Activated effector memory CD4-positive, alpha-beta T cell treated with Interleukin-2 at 50 U/mL for 16 hours (primary cell): ENCODE measurements around the gene SPACA4.
"Not testable (repeated sequence)": the region's sequence is repeated elsewhere in the genome, so short reads cannot be mapped to it uniquely, and the experiment has no call there.

Experiments
- DNase-seq: peaks from one replicate; pipeline ENCODE4 v3.0.0-alpha.2; 2020

SPACA4 gene, protein sequence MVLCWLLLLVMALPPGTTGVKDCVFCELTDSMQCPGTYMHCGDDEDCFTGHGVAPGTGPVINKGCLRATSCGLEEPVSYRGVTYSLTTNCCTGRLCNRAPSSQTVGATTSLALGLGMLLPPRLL

DNA sequence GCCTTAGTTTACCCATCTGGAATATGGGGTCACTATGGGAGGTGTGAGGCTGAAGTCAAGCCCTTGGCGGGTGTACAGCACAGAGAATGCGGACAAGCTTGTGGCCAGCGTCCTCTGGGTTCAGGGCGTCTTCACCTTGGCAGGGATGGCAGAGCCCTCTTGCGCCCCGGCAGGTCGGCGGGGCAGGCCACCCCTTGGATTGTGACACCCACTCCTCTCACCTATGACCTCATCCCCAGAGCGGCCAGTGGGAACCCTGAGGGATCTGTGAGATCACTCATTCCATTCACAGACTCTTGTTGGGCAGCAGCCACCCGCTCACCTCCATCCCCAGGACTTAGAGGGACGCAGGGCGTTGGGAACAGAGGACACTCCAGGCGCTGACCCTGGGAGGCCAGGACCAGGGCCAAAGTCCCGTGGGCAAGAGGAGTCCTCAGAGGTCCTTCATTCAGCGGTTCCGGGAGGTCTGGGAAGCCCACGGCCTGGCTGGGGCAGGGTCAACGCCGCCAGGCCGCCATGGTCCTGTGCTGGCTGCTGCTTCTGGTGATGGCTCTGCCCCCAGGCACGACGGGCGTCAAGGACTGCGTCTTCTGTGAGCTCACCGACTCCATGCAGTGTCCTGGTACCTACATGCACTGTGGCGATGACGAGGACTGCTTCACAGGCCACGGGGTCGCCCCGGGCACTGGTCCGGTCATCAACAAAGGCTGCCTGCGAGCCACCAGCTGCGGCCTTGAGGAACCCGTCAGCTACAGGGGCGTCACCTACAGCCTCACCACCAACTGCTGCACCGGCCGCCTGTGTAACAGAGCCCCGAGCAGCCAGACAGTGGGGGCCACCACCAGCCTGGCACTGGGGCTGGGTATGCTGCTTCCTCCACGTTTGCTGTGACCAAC, at the start of gene SPACA4:
Gene SPACA4 (plus strand): TSS at position 280 of the 896 bp plus-strand sequence. CDS start 237 bp downstream, at position 517.
- no peak for DNase-seq

DNA sequence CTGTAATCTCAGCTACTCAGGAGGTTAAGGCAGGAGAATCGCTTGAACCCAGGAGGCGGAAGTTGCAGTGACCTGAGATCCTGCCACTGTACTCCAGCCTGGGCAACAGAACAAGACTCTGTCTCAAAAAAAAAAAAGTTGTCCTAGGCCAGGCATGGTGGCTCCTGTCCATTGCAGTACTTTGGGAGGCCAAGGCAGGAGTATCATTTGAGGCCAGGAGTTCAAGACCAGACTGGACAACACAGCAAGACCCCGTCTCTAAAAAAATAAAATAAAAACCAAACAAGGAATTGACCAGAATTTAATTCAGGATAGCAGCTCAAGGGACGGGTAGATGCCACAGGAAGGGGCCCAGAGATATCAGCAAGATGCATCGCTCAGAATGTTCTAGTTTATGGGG, 49.7 kb upstream of the SPACA4 start:
- DNase-seq, result no peak

DNA sequence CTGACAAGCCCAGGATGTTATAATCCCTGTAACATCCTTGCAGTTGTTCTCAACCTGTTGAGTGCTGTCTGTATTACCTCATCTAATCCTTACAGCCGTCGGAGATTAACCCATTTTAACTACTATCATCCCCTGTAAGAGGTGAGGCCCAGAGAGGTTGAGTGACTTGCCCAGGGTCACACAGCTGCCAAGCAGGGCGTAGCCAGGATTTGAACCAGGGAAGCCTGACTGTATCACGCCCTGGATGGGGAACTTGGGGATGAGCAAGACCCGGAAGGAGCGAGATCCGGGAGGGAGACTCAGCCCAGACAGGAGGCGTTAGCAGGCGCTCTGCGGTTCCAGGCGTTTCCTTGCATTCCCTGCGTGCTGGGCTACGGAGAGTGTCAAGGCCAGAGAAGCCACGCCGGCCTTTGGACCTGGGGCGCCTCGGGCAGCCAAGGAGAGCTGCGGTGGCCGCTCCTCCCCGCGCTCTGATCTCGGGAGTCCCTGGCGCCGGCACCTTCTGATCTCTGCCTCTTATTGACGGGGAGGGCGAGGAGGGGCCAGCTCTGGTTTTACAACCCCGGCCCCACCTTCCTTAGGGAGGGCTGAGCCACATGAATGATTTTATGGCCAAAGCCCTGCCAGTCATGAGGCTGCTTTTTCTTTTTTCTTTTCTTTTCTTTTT, 48.4 kb upstream of the SPACA4 start:
- DNase-seq, result no peak

DNA sequence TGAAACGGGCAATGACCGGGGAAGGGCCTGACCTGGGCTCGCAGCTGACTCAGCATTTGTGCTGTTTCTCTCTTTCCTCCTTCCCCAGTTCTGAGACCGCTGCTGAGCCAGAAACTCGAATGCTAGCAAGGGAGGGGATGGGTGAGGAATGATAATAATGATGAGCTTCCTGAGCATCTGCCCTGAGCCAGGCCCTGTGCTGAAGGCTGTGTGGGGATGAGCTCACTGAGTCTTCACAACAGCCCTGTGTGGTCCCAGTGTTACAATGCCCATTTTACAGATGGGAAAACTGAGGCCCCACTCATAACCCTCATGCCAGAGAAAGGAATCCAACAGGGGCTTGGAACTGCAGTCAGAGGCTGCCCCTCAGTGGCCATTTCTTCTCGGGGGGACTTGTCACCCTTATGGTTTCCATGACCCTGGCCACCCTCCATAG, 46.4 kb upstream of the SPACA4 start:
- no peak for DNase-seq

DNA sequence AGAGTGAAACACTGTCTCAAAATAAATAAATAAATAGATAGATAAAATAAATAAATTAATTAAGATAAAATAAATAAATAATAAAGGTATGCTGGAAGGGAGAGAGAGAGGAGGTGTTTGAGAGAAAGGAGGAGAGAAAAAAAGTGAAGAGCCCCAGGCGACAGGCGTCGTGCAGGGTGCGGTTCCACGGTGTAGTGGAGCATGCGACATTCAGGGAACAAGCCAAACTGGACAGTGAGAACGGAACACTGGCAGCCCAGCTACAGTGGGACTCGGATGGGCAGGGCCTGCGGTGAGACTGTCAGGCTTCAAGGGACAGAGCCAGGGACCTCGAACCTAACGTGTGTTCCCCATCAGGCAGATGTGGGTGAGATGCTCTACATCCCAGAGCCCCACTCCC, 45.1 kb upstream of the SPACA4 start:
- no peak for DNase-seq

DNA sequence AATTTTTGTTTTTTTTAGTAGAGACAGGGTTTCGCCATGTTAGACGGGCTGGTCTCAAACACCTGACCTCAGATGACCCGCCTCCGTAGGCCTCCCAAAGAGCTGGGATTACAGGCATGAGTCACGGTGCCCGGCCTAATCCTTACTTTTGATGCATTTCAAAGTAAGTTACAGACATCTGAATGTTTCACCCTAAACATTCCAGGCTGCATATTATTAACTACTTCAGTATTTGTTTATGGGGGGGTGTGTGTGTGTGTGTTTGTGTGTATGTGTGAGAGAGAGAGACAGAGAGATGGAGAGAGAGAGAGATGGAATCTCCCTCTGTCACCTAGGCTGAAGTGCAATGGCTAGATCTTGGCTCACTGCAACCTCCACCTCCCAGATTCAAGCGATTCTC, 41.5 kb upstream of the SPACA4 start:
- no peak for DNase-seq

DNA sequence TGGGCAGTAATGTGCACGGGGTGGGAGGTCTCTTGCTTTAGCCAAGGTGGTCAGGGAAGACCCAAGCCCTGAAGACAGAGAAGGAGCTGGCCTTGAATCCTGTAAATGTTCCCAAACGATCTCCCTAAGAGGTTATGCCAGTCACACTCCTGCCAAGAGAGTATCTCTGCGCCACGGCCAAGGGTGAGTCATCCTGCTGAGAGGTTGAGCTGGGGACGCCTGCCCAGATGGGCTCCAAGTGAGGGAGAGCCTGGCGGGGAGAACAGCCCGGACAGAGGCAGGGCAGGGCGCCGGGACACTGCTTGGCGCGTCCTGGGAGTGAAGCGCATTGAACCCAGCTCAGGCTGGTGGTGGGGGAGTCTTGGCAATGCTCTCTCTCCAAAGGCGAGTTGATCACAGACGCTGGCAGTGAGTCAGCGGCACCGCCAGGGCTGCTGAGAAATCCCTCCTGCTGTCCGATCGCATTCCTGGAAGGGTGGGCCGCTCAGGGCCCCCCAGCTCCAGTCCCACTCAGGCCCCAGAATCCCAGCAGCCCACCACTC, 38.1 kb upstream of the SPACA4 start:
- no peak for DNase-seq

DNA sequence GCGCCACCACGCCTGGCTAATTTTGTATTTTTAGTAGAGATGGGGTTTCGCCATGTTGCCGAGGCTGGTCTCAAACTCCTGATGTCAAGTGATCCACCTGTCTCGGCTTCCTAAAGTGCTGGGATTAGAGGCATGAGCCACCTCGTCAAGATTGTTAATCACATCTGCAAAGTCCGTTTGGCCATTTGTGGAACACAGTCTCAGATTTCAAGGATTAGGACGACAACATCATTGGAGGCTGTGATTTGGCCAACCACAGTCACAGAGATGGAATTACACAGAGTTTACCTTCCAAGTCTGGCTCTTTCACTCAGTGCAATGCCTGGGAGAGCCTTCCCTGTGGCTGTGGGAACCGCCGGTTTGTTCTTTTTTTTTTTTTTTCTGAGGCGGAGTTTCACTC, 36.7 kb upstream of the SPACA4 start:
- no peak for DNase-seq

DNA sequence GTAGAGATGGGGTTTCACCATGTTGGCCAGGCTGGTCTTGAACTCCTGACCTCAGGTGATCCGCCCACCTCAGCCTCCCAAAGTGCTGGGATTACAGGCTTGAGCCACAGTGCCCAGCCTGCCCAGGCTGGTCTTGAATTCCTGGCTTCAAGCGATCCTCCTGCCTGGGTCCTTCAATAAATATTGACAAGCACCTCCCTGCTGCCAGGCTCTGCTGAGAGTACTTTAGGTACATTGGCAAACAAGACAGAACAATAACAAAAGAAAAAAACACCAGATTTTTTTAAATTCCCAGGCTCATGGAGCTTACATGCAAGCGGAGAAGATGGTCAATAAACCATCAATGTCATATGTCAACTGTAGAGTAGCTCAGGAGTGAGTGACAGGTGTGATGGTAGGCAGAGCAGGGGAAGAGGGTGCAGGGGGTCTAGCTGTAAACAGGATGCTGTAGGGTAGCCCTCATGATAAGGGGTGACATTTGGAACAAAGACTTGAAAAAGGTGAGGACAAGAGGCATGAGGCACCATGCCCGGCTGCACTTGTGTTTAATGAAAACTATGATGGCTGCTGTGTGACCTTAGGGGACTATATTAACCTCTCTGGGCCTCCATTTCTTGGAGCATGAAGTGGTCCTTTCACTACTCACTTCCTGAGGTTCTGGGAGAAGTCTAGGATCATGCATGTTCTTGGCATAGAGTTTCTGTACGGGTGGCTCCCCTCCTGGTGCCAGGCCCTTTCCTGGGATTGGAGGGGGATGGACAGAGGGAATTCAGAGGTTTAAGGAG, 35.0 kb upstream of the SPACA4 start:
- no peak for DNase-seq

DNA sequence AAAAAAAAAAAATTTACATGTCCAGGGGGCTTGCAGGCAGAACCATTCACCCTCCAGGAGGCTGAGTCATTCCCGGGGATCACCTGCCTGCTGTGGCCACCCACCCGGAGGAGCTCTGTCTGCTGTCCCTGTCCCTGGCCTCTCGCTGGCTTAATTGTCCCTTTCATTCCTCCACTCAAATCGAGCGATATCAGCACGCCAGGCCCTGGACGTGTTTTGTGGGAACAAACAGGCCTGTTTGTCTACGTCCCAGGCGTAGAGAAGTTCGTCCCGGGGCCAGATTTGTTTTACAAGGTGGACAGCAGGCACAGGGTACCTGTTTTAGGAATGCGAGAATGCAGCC, 33.4 kb upstream of the SPACA4 start:
- DNase-seq, result no peak

DNA sequence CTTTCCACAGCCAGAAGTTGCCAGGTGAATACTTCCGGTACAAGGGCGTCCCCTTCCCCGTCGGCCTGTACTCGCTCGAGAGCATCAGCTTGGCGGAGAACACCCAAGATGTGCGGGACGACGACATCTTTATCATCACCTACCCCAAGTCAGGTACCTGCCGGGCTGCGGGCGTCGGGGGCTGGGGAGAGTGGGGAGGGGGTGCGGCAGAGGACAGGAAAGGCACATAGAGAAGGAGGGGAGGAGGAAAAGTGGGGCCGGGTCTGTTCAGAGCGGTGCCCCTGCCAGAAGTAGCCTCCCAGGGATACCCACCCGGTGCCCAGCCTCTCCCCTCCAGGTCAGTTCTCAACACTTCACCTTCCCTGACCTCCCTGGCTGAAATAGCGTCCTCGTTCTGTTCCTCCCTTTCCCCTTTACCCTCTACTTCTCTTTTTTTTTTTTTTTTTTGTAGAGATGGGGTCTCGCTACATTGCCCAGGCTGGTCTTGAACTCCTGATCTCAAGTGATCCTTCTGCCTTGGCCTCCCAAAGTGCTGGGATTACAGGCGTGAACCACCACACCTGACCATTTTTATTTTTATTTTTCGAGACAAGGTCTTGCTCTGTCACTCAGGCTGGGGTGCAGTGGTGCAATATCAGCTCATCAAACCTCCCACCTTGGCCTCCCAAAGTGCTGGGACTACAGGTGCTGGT, 30.5 kb upstream of the SPACA4 start:
- no peak for DNase-seq

DNA sequence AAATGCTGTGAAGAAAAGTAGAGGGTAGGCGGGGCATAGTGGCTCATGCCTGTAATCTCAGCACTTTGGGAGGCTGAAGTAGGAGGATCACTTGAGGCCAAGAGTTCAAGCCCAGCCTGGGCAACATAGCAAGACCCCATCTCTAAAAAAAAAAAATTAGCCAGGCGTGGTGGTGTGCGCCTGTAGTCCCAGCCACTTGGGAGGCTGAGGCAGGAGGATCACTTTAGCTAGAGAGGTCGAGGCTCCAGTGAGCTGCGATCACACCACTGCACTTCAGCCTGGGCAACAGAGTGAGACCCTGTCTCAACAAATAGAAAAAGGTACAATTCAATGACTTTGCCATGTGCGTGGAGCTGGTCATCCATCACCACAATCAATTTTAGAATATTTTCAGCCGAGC, 28.6 kb upstream of the SPACA4 start:
- DNase-seq, result not testable (repeated sequence)

DNA sequence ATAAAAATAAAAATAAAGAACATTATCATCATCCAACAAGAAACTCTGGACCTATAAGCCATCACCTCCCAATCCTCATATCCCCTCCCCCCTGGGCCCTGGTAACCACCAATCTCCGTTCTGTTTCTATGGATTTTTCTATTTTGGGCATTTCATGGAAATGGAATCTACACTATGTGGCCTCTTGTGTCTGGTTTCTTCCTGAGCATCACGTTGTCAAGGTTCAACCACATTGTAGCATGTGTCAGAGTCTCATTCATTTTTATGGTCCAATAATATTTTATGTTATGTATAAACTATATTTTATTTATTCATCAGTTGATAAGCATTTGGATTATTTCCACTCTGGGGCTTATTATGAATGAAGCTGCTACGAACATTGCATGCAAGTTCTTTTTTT, 27.7 kb upstream of the SPACA4 start:
- no peak for DNase-seq

DNA sequence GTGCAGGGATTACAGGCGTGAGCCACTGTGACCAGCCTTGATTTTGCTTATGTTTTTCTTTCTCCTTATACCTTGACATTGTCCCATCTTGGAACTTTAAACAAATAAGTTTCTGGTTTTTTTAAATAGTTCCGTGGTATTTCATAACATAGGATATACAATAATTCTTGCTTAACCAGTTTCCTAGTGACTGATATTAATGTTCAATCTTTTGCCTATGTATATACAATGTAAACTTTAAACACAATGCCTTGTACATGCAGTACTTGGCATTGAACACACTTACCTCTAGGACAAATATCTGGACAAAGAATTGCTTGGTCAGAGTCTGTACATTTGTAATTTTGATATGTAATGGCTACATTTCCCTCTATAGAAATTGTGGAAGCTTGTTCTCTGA, 24.4 kb upstream of the SPACA4 start:
- DNase-seq, result no peak

DNA sequence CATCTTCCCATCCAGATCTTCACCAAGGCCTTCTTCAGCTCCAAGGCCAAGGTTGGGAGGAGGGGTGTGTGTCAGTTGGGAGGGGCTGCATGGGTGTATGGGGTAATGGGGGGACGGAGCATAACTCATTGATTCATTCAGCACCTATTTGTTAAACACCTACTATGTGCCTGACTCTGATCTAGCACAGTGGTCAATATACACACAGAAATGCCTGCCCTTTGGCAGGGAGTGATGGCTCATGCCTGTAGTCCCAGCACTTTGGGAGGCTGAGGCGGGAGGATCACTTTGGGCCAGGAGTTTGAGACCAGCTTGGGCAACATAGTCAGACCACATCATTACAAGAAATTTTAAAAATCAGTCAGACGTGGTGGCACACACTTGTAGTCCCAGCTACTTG, 19.2 kb upstream of the SPACA4 start:
- DNase-seq, result no peak

DNA sequence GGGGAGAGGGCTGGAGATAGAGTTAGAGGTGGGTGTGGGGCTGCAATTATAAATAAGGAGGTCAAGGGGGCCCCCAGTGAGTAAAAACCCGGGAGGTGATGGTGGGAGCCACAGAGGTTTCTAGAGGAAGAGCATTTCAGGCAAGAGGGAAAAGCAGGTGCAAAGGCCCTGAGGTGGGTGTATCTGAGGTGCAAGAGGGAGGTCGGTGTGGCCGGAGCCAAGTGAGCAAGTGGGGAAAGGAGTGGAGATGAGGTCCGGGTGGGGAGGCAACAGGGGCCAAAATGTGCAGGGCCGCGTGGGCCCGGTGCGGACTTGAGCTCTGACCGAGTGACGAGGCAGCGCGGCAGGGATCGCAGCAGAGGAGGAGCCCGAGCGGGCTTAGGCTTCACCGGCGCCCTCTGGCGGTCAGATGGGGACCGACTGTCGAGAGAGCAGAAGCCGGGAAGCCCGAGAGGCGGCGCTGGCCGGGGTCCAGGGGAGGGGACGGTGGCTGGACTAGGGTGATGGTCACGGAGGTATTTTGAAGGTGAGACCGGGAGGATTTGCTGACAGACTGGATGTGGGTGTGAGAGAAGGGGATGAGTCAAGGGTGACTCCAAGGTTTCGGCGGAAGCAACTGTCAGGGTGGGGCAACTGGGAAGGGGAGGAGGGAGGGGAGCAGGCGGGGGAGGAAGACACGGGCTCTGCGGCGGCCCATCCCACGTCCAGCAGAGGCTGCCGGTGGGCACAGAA, 17.7 kb upstream of the SPACA4 start:
- peak; percentile 73 for DNase-seq

DNA sequence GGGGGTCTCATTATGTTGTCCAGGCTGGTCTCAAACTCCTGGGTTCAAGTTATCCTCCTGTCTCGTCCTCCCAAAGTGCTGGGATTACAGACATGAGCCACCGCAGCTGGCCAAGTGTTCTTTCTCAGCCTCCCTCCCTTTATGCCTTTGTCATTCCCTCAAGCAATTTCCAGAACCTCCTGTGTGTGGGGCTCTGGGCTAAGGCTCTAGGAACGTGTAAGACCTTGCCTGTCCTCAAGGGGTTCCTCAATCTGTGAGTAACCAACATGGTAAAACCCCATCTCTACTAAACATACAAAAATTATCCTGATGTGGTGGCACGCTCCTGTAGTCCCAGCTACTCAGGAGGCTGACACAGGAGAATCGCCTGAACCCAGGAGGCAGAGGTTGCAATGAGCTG, 15.5 kb upstream of the SPACA4 start:
- DNase-seq, result no peak

DNA sequence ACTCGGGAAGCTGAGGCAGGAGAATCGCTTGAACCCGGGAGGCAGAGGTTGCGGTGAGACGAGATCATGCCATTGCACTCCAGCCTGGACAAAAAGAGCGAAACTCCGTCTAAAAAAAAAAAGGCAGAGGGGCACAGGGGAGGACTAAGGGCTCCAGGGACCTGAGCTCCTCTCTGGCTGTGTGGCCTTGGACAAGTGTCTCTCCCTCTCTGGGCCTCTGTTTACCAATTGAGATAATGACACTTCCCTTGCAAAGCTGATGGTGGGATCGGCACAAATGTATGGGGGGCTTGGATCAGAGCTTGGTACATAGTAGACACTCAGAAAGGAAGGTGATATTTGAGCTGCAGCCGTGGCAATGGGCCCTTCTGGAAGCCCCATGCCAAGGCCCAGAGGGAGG, 11.4 kb upstream of the SPACA4 start:
- DNase-seq, result no peak

DNA sequence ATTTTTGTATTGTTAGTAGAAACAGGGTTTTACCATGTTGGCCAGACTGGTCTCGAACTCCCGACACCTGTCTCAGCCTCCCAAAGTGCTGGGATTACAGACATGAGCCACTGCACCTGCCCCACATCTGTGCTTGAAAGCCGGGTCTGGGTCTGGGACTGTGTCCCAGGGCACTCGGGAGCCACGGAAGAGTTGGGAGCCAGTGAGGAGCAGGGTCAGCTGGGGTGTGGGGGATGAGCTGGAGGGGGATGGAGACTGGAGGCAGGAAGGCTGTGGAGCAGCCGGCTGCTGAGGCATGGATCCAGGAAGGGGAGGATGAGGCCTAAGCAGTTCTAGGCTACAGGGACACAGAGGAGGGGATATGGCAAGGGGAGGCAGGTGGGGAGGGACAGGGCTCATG, 10.7 kb upstream of the SPACA4 start:
- DNase-seq, result no peak

DNA sequence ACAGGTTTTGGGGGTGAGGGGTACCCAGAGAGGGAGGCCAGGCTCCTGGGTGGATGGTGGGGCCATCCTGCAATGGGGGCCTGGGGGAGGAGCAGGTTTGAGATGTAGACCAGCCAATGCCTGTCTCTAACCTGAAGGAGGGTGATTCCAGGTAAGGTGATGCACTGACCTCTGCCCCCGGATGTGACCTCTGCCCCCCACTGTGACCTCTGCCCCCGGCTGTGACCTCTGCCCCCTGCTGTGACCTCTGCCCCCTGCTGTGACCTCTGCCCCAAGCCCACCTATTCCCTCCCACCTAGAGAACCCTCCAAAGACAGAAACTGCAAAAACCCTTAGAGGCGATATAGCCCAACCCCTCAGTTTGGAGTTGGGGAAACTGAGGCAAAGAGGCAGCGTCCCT, 10.3 kb upstream of the SPACA4 start:
- no peak for DNase-seq

DNA sequence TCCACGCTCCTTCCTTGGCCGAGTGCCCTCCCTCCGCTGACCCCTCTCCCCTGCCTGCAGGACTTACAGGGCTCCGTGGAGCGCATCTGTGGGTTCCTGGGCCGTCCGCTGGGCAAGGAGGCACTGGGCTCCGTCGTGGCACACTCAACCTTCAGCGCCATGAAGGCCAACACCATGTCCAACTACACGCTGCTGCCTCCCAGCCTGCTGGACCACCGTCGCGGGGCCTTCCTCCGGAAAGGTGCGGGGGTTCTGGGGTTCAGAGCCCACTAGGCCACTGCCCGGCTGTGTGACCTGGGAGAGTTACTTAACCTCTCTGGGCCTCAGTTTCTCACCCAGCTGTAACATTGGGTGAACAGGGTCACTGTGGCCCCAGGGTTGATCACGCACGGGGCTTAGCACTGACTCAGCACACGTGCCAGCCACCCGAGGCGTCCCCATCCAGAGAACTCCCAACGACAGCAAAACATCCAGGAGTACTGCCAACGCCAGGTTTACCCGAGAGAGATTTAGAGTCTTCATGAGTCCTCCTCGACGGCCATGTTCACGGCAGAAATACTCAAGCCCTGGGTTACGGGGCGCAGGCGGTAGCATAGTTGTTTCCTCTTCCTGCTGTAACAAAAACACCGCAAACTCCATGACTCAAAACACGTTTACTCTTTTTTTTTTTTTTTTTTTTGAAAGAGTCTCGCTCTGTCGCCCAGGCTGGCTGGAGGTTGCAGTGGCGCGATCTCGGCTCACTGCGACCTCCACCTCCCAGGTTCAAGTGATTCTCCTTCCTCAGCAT, 9.7 kb upstream of the SPACA4 start:
- DNase-seq, result peak; percentile 45
